ENCODE results near the gene SCARB1.

Gene SCARB1

DNA sequence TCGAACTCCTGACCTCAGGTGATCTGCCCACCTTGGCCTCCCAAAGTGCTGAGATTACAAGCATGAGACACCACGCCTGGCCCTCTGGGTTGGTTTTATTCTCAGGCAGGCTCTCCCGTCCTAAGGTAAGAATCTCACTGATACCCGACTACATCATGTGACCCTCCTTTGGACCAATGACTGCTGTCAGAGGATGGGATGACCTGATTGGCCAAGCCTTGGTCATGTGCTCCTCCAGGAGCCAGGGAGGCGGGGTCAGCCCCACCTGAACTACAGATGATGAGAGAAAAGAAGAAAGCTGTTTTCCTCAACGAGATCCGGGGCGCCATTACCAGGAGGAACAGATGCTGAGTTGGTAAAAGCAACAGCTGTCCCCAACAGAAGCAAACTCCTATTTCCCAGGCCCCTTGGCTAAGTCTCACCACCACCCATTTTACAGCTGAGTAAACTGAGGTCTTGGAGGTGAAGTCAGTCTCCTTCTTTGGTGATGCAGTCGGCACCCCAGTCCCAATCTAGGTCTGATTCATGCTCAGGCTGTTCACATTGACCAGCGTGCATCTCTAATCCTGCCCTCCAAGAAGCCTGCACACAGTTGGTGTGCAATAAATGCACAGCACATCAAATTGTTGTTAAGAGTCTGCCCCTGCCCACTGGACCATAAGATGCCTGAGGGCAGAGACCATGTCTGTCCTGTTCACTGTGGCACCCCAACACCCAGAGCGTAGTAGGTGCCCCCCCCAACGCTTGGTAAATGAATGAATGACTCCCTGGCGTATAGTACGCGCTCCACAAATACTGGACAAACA lies 118.8 kb downstream of the SCARB1 start:
- H3K4me1 ChIP-seq (ENCODE audit: insufficient read depth, low read length) = peaks cover 4% of the 10 kb centered on the region; the same call in 1 of the 2 replicates
- peak overlapping the region; percentile 85 for H3K27ac ChIP-seq (ENCODE audit: low read depth, low read length)
- H3K27me3 ChIP-seq (ENCODE audit: insufficient read depth, low read length) = no peaks in the 10 kb centered on the region
- H3K36me3 ChIP-seq (ENCODE audit: insufficient read depth, low read length) = no peaks in the 10 kb centered on the region
- no peak overlapping the region for H3K9ac ChIP-seq (ENCODE audit: low read depth, low read length)
- no peak overlapping the region for H3K4me3 ChIP-seq (ENCODE audit: low read length)
- H3K9me3 ChIP-seq (ENCODE audit: insufficient read depth, low read depth, low read length) = no peaks in the 10 kb centered on the region
- WGBS = 92% methylated on average over 15 of the region's 15 CpGs

DNA sequence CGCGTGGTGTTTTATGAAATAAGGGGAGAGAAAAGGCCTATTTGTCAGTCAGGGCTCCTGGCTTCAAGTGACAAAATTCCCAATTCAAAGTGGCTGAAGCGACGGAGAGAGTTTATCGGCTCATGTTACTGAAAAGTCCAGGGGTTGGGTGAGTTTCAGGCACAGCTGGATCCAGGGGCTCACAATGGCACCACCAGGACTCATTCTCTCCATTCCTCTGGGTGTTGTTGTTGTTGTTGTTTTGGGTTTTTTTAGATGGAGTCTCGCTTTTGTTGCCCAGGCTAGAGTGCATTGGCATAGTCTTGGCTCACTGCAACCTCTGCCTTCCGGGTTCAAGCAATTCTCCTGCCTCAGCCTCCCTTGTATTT lies 119.4 kb downstream of the SCARB1 start:
- Histone ChIP-seq H3K4me3 (ENCODE audit: low read length) (no peak overlapping the region), H3K27me3 (ENCODE audit: insufficient read depth, low read length) (no peaks in the 10 kb centered on the region), H3K9ac (ENCODE audit: low read depth, low read length) (no peak overlapping the region), H3K27ac (ENCODE audit: low read depth, low read length) (no peak overlapping the region; the same call in 1 of the 2 replicates), H3K4me1 (ENCODE audit: insufficient read depth, low read length) (peaks cover 4% of the 10 kb centered on the region; the same call in 1 of the 2 replicates), H3K36me3 (ENCODE audit: insufficient read depth, low read length) (no peaks in the 10 kb centered on the region), H3K9me3 (ENCODE audit: insufficient read depth, low read depth, low read length) (no peaks in the 10 kb centered on the region)
- 86% methylated on average over 7 of the region's 7 CpGs for WGBS

DNA sequence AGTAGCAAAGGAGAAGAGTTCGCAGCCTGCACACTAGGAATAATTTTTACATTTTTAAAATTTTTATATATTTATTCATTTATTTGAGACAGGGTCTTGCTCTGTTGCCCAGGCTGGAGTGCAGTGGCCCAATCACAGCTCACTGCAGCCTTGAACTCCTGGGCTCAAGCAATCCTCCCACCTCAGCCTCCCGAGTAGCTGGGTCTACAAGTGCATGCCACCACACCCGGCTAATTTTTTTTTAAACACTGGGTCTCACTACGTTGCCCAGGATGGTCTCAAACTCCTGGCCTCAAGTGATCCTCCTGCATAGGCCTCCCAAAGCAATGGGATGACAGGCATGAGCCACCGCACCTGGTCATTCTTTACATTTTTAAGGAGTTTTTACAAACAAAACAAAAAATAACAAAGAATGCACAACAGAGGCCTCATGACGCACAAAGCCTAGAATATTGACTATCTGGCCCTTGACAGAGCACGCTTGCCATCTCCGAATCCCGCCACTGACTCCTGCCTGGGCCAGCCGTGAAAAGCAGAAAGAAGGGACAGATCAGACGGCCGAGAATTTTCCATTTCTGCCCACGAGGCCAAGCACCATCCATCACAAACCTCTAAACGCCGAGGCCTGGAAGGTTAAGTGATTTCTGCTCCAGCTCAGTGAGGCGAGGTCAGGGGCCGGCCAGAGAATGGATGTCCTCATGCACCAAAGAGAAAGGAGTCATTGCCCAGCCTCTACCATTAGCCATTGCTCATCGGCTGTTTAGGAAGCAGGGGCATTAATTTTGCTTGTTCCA lies 120.0 kb downstream of the SCARB1 start:
- H3K27me3 ChIP-seq (ENCODE audit: insufficient read depth, low read length) = no peaks in the 10 kb centered on the region
- H3K9me3 ChIP-seq (ENCODE audit: insufficient read depth, low read depth, low read length) = no peaks in the 10 kb centered on the region
- no peaks in the 10 kb centered on the region for H3K36me3 ChIP-seq (ENCODE audit: insufficient read depth, low read length)
- H3K4me1 ChIP-seq (ENCODE audit: insufficient read depth, low read length) = peaks cover 4% of the 10 kb centered on the region; the same call in 1 of the 2 replicates
- no peak overlapping the region for H3K9ac ChIP-seq (ENCODE audit: low read depth, low read length)
- no peak overlapping the region for H3K4me3 ChIP-seq (ENCODE audit: low read length)
- H3K27ac ChIP-seq (ENCODE audit: low read depth, low read length) = no peak overlapping the region; the same call in 1 of the 2 replicates
- 90% methylated on average over 17 of the region's 18 CpGs for WGBS

DNA sequence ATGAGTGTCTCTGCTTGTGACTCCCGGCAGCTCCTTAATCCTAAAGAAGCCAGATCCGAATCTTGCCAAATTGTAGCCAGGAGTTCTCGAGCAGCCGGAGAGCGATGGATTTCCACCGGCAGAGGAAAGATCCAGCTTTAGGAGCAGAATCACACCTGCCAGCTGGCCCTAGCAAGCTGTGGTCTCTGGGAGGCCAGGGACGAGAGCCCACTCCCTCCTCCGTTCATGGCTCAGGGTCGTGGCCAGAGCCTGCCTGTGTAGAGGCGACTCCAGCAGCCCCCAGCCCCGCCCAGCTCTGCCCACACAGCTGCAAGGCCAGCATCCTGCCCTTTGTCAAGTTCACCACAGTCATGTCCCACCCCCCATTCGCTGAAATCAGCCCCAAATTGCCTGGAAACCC lies 121.0 kb downstream of the SCARB1 start:
- Histone ChIP-seq H3K4me3 (ENCODE audit: low read length) (no peak overlapping the region), H3K27ac (ENCODE audit: low read depth, low read length) (no peak overlapping the region), H3K27me3 (ENCODE audit: insufficient read depth, low read length) (no peaks in the 10 kb centered on the region), H3K9me3 (ENCODE audit: insufficient read depth, low read depth, low read length) (no peaks in the 10 kb centered on the region), H3K9ac (ENCODE audit: low read depth, low read length) (no peak overlapping the region), H3K4me1 (ENCODE audit: insufficient read depth, low read length) (peaks cover 4% of the 10 kb centered on the region; the same call in 1 of the 2 replicates), H3K36me3 (ENCODE audit: insufficient read depth, low read length) (no peaks in the 10 kb centered on the region)
- WGBS = 70% methylated on average over 12 of the region's 12 CpGs

DNA sequence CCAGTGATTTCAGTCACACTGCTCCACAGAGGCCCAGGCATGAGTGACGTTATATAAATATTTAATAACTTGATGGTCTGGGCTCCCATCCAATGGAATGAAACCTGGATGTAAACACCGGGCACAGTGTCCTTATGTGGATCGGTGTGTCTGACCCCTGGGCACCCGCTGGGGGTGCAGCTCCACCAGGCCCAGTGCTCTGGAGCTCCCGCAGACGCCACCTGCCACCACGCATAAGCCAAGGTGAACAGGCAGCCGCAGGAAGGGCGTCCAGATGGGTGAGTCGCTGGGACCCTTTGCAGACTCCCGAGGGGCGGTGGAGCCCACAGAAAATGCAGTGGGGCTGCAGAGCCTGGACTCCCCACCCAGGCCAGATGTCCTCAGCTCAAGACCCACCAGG lies 121.6 kb downstream of the SCARB1 start:
- H3K27me3 ChIP-seq (ENCODE audit: insufficient read depth, low read length) = no peaks in the 10 kb centered on the region
- peaks cover 4% of the 10 kb centered on the region; the same call in 1 of the 2 replicates for H3K4me1 ChIP-seq (ENCODE audit: insufficient read depth, low read length)
- 91% methylated on average over 12 of the region's 12 CpGs for WGBS
- no peak overlapping the region for H3K4me3 ChIP-seq (ENCODE audit: low read length)
- H3K9me3 ChIP-seq (ENCODE audit: insufficient read depth, low read depth, low read length) = no peaks in the 10 kb centered on the region
- no peak overlapping the region for H3K9ac ChIP-seq (ENCODE audit: low read depth, low read length)
- H3K36me3 ChIP-seq (ENCODE audit: insufficient read depth, low read length) = no peaks in the 10 kb centered on the region
- H3K27ac ChIP-seq (ENCODE audit: low read depth, low read length) = no peak overlapping the region

DNA sequence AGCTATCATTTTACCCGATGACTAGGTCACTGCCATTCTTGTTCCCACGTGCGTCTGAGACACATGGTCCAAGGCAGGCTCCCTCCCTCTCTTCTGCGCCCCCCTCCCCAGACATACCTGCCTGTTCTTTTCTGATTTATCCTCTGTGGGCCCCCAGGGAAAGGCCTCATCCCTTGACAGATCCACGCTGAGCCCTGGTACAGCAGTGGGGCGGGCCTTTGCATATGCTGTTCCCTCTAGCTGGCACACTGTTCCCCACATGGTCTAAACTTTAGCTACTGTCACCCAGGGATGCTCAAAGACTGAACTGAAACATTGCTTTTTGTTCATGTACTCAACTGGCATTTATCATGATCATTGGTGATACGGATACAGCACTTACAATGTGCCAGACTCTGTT lies 122.5 kb downstream of the SCARB1 start:
- H3K9ac ChIP-seq (ENCODE audit: low read depth, low read length) = no peak overlapping the region
- no peak overlapping the region for H3K4me3 ChIP-seq (ENCODE audit: low read length)
- 91% methylated on average over 7 of the region's 7 CpGs for WGBS
- H3K9me3 ChIP-seq (ENCODE audit: insufficient read depth, low read depth, low read length) = no peaks in the 10 kb centered on the region
- peaks cover 4% of the 10 kb centered on the region; the same call in 1 of the 2 replicates for H3K4me1 ChIP-seq (ENCODE audit: insufficient read depth, low read length)
- no peaks in the 10 kb centered on the region for H3K27me3 ChIP-seq (ENCODE audit: insufficient read depth, low read length)
- no peaks in the 10 kb centered on the region for H3K36me3 ChIP-seq (ENCODE audit: insufficient read depth, low read length)
- no peak overlapping the region for H3K27ac ChIP-seq (ENCODE audit: low read depth, low read length)

DNA sequence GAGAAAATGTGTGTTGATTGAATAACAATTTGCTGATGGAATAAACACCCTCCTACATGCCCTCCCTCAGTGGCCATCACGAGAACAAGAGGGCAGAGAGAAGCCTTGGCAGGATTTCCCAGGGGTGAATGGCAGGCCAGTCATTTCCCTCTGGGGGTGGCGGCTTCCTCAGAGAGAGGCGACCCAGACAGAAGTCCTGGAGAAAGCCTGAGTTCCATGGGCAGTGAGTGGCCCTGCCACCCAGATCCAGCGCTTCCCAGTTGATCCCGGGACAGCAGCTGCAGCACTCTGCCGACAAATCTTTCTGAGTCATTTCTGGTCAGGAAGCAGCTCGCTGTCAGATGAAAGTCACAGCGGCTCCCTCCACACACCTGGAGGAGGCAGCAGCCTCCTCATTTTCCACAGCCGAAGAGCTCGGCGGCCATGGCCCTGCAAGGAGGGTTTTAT lies 123.0 kb downstream of the SCARB1 start:
- no peaks in the 10 kb centered on the region for H3K36me3 ChIP-seq (ENCODE audit: insufficient read depth, low read length)
- 72% methylated on average over 11 of the region's 11 CpGs for WGBS
- no peak overlapping the region for H3K27ac ChIP-seq (ENCODE audit: low read depth, low read length)
- no peaks in the 10 kb centered on the region for H3K27me3 ChIP-seq (ENCODE audit: insufficient read depth, low read length)
- H3K4me1 ChIP-seq (ENCODE audit: insufficient read depth, low read length) = peaks cover 4% of the 10 kb centered on the region; the same call in 1 of the 2 replicates
- no peaks in the 10 kb centered on the region for H3K9me3 ChIP-seq (ENCODE audit: insufficient read depth, low read depth, low read length)
- H3K9ac ChIP-seq (ENCODE audit: low read depth, low read length) = no peak overlapping the region
- no peak overlapping the region for H3K4me3 ChIP-seq (ENCODE audit: low read length)

DNA sequence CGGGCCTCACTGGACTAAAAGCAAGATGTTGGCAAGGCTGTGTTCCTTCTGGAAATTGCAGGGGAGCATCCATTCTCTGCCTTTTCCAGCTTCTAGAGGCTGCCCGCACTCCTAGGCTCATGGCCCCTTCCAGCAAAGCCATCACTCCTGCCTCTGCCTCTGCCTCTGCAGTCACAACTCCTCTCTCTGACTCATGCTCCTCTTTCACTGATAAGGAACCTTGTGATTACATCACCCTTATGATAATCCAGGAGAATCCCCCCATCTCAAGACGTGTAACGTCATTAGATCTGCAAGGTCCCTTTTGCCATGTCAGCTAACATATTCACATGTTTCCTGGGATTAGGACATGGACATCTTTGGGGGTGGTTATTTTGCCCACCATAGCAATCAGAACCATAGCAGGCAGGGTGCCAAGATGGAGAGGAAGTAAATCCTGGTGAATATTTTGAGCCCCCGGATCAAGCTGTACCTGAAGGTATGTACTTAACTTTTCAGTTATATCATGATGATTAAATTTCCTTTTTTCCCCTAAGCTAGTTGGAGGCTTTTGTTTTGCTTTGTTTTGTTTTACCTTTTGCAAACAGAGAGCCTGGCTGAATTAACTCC lies 123.6 kb downstream of the SCARB1 start:
- no peak overlapping the region for H3K9ac ChIP-seq (ENCODE audit: low read depth, low read length)
- no peaks in the 10 kb centered on the region for H3K27me3 ChIP-seq (ENCODE audit: insufficient read depth, low read length)
- no peaks in the 10 kb centered on the region for H3K9me3 ChIP-seq (ENCODE audit: insufficient read depth, low read depth, low read length)
- H3K27ac ChIP-seq (ENCODE audit: low read depth, low read length) = no peak overlapping the region
- no peaks in the 10 kb centered on the region for H3K36me3 ChIP-seq (ENCODE audit: insufficient read depth, low read length)
- no peak overlapping the region for H3K4me3 ChIP-seq (ENCODE audit: low read length)
- 91% methylated on average over 4 of the region's 5 CpGs for WGBS
- H3K4me1 ChIP-seq (ENCODE audit: insufficient read depth, low read length) = no peaks in the 10 kb centered on the region

DNA sequence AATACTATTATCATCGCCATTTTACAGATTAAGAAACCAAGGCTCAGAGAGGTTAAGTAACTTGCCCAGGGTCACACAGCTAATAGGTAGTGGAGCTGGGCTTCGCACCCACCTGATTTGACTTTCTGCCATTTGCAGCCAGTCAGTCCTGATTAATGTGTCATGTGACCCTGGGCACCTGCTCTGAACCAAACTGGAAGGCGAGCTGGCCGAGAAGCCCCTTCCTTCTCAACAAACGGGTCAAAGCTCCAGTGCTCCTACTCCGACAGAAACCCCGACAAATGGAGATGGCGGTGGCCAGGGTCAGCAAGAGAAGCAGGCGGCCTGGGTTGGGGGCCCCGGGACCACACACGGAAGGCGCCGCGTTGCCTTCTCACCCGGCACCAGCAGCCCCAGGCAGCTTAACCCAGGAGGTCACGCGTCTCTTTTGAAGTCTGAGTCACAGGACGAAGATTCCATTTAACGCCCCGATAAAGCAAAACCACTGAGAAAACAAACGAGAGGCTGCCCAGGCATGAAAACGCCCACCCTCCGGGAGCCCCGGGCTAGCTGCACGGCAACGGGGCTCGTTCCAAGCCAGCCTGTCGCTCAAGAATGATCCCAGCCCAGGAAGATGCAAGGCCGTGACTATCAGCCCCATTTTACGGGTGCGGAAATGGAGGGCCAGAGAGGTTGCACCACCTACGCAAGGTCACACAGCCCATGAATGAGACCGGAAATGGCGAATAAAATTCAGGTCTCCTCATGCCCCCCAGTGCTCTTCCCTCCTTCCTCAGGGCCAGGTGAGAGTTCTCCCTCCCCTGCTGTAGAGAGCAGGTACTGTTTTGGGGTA lies 124.8 kb downstream of the SCARB1 start:
- Histone ChIP-seq H3K4me3 (ENCODE audit: low read length) (no peak overlapping the region), H3K36me3 (ENCODE audit: insufficient read depth, low read length) (no peaks in the 10 kb centered on the region), H3K27ac (ENCODE audit: low read depth, low read length) (no peak overlapping the region), H3K27me3 (ENCODE audit: insufficient read depth, low read length) (no peaks in the 10 kb centered on the region), H3K9ac (ENCODE audit: low read depth, low read length) (no peak overlapping the region), H3K9me3 (ENCODE audit: insufficient read depth, low read depth, low read length) (no peaks in the 10 kb centered on the region), H3K4me1 (ENCODE audit: insufficient read depth, low read length) (no peaks in the 10 kb centered on the region)
- WGBS = 74% methylated on average over 34 of the region's 34 CpGs

DNA sequence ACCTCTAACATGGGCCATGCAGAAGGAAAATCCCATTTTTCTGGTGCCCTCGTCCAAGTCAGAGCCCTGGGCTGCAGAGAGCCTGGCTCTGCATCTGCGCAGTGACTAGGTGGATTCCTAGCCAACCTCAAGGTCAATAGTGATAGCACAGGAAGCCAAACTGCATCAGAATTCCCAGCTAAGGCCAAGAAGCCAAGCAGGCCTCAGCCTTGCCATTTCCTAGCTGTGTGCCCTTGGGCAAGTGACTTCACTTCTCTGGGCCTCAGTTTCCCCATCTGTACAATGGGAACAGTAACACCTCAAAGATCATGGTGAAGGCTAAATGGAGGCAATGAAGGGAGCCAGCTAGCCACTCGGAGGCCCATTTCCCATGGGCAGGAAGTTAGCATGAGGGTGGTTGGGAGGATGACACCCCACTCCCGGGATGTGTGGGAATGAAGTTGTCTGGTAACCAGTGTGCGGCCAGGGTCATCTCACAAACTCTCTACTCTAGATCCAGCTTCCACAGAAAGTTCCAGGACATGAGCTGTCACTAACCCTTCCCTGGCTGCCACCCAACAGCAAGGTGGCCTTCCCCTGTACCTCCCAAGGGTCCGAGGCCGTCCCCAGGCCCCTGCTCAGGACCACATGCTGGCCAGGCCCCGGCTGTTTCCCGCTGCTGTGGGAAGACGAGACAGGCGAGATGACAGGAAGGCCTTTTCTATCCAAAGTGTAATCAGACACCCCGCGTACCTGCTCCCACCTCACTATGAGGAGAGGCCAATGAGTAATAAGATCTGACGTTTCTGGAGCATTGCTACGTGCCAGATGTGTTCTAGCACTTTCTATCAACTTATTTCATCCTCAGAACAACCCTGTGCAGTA lies 125.7 kb downstream of the SCARB1 start:
- no peaks in the 10 kb centered on the region for H3K27me3 ChIP-seq (ENCODE audit: insufficient read depth, low read length)
- H3K36me3 ChIP-seq (ENCODE audit: insufficient read depth, low read length) = no peaks in the 10 kb centered on the region
- no peaks in the 10 kb centered on the region for H3K4me1 ChIP-seq (ENCODE audit: insufficient read depth, low read length)
- no peak overlapping the region for H3K4me3 ChIP-seq (ENCODE audit: low read length)
- H3K9me3 ChIP-seq (ENCODE audit: insufficient read depth, low read depth, low read length) = no peaks in the 10 kb centered on the region
- no peak overlapping the region for H3K9ac ChIP-seq (ENCODE audit: low read depth, low read length)
- WGBS = 83% methylated on average over 15 of the region's 15 CpGs
- no peak overlapping the region for H3K27ac ChIP-seq (ENCODE audit: low read depth, low read length)

All from HUES64 (cell line).